H1 (cell line): ENCODE data around the gene CRCP. TPM values are rescaled to one million over a fixed set of nuclear protein-coding genes. Genes with fewer than 3 reads are reported as not detected.

Experiments used
- CTCF ChIA-PET: fragments of 300-600 bp; sonication (Branson Sonifier 250); formaldehyde crosslinking; loops from one replicate; lab custom pipeline; 2021; ENCODE audit not compliant: partially characterized antibody; lab: Charles Lee
- POLR2A ChIA-PET: fragments of 300-600 bp; sonication (Branson Sonifier 250); formaldehyde crosslinking; loops from one replicate; lab custom pipeline; 2021; ENCODE audit warnings: inconsistent platforms; ENCODE audit not compliant: partially characterized antibody; lab: Charles Lee
- DNase-seq, 2 experiments: peaks; one replicate each; pipeline versions ENCODE4 v3.0.0 to v3.0.0-alpha.2; 2010 to 2022; ENCODE audit warnings: low spot score in 2 of 2, low read depth in 1 of 2, mixed read lengths in 1 of 2
- FAIRE-seq: peaks from 2 replicates; lab custom pipeline; 2011; peaks lifted over from hg19 to GRCh38; lab: Jason Lieb, UNC
- H2AFZ ChIP-seq: 2 replicates; pipeline ENCODE4 v1.8.1; 2012; ENCODE audit warnings: low read length, inconsistent platforms
- H2AK5ac ChIP-seq: 2 replicates; pipeline ENCODE4 v1.6.1; 2013; ENCODE audit warnings: low read depth, low read length
- H2BK120ac ChIP-seq: replicated peaks from 2 replicates; pipeline ENCODE3; 2013; ENCODE audit warnings: low read depth, low read length, inconsistent platforms
- H2BK12ac ChIP-seq: 2 replicates; pipeline ENCODE4 v1.6.1; 2013; ENCODE audit warnings: low read depth, low read length
- H2BK15ac ChIP-seq: 2 replicates; pipeline ENCODE4 v1.6.1; 2013; ENCODE audit warnings: low read length
- H2BK20ac ChIP-seq: 2 replicates; pipeline ENCODE4 v1.6.1; 2013; ENCODE audit warnings: low read length
- H2BK5ac ChIP-seq: 2 replicates; pipeline ENCODE4 v1.6.1; 2013; ENCODE audit warnings: low read depth, low read length
- H3K14ac ChIP-seq: 2 replicates; pipeline ENCODE4 v1.6.1; 2013; ENCODE audit warnings: inconsistent platforms; ENCODE audit not compliant: insufficient read length
- H3K18ac ChIP-seq: 2 replicates; pipeline ENCODE4 v1.6.1; 2013; ENCODE audit warnings: low read length; ENCODE audit errors: extremely low read depth
- H3K23ac ChIP-seq: 2 replicates; pipeline ENCODE4 v1.6.1; 2013; ENCODE audit warnings: inconsistent platforms; ENCODE audit not compliant: insufficient read length
- H3K23me2 ChIP-seq: 2 replicates; pipeline ENCODE4 v1.6.1; 2013; ENCODE audit warnings: low read depth, low read length
- H3K27ac ChIP-seq: 2 replicates; pipeline ENCODE4 v1.6.1; 2011; ENCODE audit warnings: low read depth, low read length, inconsistent platforms
- H3K27me3 ChIP-seq, 4 experiments: replicated peaks in 1 of 4; 1 replicate in 1 of 4; 2 replicates in 3 of 4; pipeline versions ENCODE4 v1.6.1 to v1.8.1; 2011 to 2013; ENCODE audit warnings: low read length in 3 of 4, mild to moderate bottlenecking in 3 of 4, inconsistent platforms in 2 of 4, mixed read lengths in 2 of 4, moderate library complexity in 1 of 4; ENCODE audit not compliant: control insufficient read depth in 3 of 4, insufficient read depth in 3 of 4; ENCODE audit errors: extremely low read depth in 1 of 4
- H3K36me3 ChIP-seq, 4 experiments: 2 replicates each; pipeline versions ENCODE4 v1.6.1 to v1.8.1; 2011 to 2013; ENCODE audit warnings: mild to moderate bottlenecking in 4 of 4, low read length in 3 of 4, moderate library complexity in 2 of 4, control low read depth in 1 of 4, inconsistent platforms in 1 of 4; ENCODE audit not compliant: insufficient read depth in 4 of 4, control insufficient read depth in 2 of 4
- H3K4ac ChIP-seq: replicated peaks from 2 replicates; pipeline ENCODE3; 2013; ENCODE audit warnings: low read length, low read depth, mixed read lengths, inconsistent platforms; ENCODE audit not compliant: insufficient read length
- H3K4me1 ChIP-seq, 4 experiments: replicated peaks in 1 of 4; 1 replicate in 1 of 4; 2 replicates in 3 of 4; pipeline versions ENCODE4 v1.6.1 to v1.8.1; 2011 to 2013; ENCODE audit warnings: low read length in 3 of 4, inconsistent platforms in 2 of 4, mixed read lengths in 1 of 4; ENCODE audit not compliant: insufficient read depth in 4 of 4, control insufficient read depth in 3 of 4
- H3K4me2 ChIP-seq, 2 experiments: 2 replicates each; pipeline versions ENCODE4 v1.6.1 to v1.8.1; 2011 to 2013; ENCODE audit warnings: low read depth in 2 of 2, low read length in 2 of 2, control low read depth in 1 of 2, inconsistent platforms in 1 of 2, mild to moderate bottlenecking in 1 of 2; ENCODE audit not compliant: insufficient read depth in 1 of 2
- H3K4me3 ChIP-seq, 4 experiments: fragments of 200-600, 300-600 bp in 1 of 4; sonication (generic), shearing (Covaris generic), sonication (Bioruptor Twin) in 1 of 4; 2 replicates each; pipeline versions ENCODE4 v1.5.1 to v1.8.1; 2011 to 2016; ENCODE audit warnings: low read length in 4 of 4, low read depth in 3 of 4, control low read depth in 2 of 4, inconsistent platforms in 2 of 4, mild to moderate bottlenecking in 2 of 4, mixed read lengths in 1 of 4, moderate library complexity in 1 of 4; ENCODE audit not compliant: insufficient read depth in 2 of 4; ENCODE audit errors: extremely low read depth in 1 of 4
- H3K56ac ChIP-seq: replicated peaks from 2 replicates; pipeline ENCODE3; 2013; ENCODE audit warnings: low read depth, mild to moderate bottlenecking, mixed read lengths, low read length, inconsistent platforms; ENCODE audit not compliant: insufficient read length
- H3K79me1 ChIP-seq: 2 replicates; pipeline ENCODE4 v1.6.1; 2013; ENCODE audit warnings: low read depth, low read length, control low read depth
- H3K79me2 ChIP-seq, 2 experiments: 2 replicates each; pipeline versions ENCODE4 v1.6.1 to v1.8.1; 2012 to 2013; ENCODE audit warnings: low read length in 2 of 2, mild to moderate bottlenecking in 2 of 2, inconsistent platforms in 1 of 2; ENCODE audit not compliant: insufficient read depth in 2 of 2, control insufficient read depth in 1 of 2
- H3K9ac ChIP-seq, 4 experiments: replicated peaks in 1 of 4; 1 replicate in 1 of 4; 2 replicates in 3 of 4; pipeline versions ENCODE4 v1.6.1 to v1.8.1; 2011 to 2013; ENCODE audit warnings: low read depth in 3 of 4, low read length in 3 of 4, control low read depth in 2 of 4, mild to moderate bottlenecking in 2 of 4, moderate library complexity in 2 of 4, inconsistent platforms in 1 of 4; ENCODE audit errors: extremely low read depth in 1 of 4
- H3K9me3 ChIP-seq, 2 experiments: 2 replicates each; pipeline versions ENCODE4 v1.6.1 to v1.8.1; 2012 to 2013; ENCODE audit warnings: mild to moderate bottlenecking in 2 of 2, moderate library complexity in 2 of 2, control low read depth in 1 of 2, inconsistent platforms in 1 of 2, low read depth in 1 of 2, low read length in 1 of 2, mixed read lengths in 1 of 2; ENCODE audit not compliant: insufficient read depth in 2 of 2
- H4K20me1 ChIP-seq, 2 experiments: replicated peaks in 1 of 2; 2 replicates each; pipeline versions ENCODE3 to v1.8.1; 2011 to 2013; ENCODE audit warnings: inconsistent platforms in 2 of 2, low read length in 2 of 2, mild to moderate bottlenecking in 1 of 2; ENCODE audit not compliant: insufficient read depth in 2 of 2, control insufficient read depth in 1 of 2
- H4K5ac ChIP-seq: 2 replicates; pipeline ENCODE4 v1.6.1; 2013; ENCODE audit warnings: low read length, low read depth, mixed read lengths, inconsistent platforms; ENCODE audit not compliant: insufficient read length
- H4K8ac ChIP-seq: 2 replicates; pipeline ENCODE4 v1.8.0; 2013; ENCODE audit warnings: mild to moderate bottlenecking, moderate library complexity, low read length, inconsistent platforms; ENCODE audit not compliant: insufficient read depth; ENCODE audit errors: extremely low read depth
- H4K91ac ChIP-seq: replicated peaks from 2 replicates; pipeline ENCODE3; 2013; ENCODE audit warnings: low read length, mixed read lengths, inconsistent platforms; ENCODE audit not compliant: insufficient read length
- CHD2 ChIP-seq: IDR thresholded peaks from 2 replicates; pipeline ENCODE4 v1.6.1; 2012; ENCODE audit warnings: low read length, improper control_type of control experiment
- POU5F1 ChIP-seq: IDR thresholded peaks from 2 replicates; pipeline ENCODE4 v1.6.1; 2011; ENCODE audit warnings: low read depth, mild to moderate bottlenecking, low read length, moderate library complexity
- RAD21 ChIP-seq, 2 experiments: IDR thresholded peaks in 1 of 2; conservative IDR thresholded peaks in 1 of 2; 2 replicates each; pipeline ENCODE4 v1.6.1; 2011; ENCODE audit warnings: low read depth in 2 of 2, low read length in 2 of 2, improper control_type of control experiment in 1 of 2, inconsistent platforms in 1 of 2, mild to moderate bottlenecking in 1 of 2, moderate library complexity in 1 of 2
- SAP30 ChIP-seq: fragments of 300-600 bp; sonication (generic); IDR thresholded peaks from 2 replicates; pipeline ENCODE4 v1.7.1; 2012; ENCODE audit warnings: low read length, moderate library complexity, mild to moderate bottlenecking, inconsistent platforms; ENCODE audit not compliant: insufficient read depth, insufficient replicate concordance
- SP1 ChIP-seq: IDR thresholded peaks from 2 replicates; pipeline ENCODE4 v1.6.1; 2011; ENCODE audit warnings: low read depth, low read length
- YY1 ChIP-seq: IDR thresholded peaks from 2 replicates; pipeline ENCODE4 v1.6.1; 2011; ENCODE audit warnings: low read depth, mild to moderate bottlenecking, low read length
- ZNF274 ChIP-seq: IDR thresholded peaks from 2 replicates; pipeline ENCODE4 v1.7.0; 2012; ENCODE audit warnings: low read length, borderline replicate concordance; ENCODE audit errors: extremely low read depth
- WGBS, 2 experiments: shearing (Covaris generic) in 1 of 2; methylation state at CpG; one replicate each; pipeline versions ENCODE4 v1.1.6 to v1.1.7; 2013 to 2015; ENCODE audit warnings: low lambda C conversion rate in 2 of 2, mixed read lengths in 2 of 2, inconsistent platforms in 1 of 2, low coverage in 1 of 2, missing lambda C conversion rate in 1 of 2; ENCODE audit not compliant: insufficient replicate concordance in 2 of 2, insufficient coverage in 1 of 2, insufficient read length in 1 of 2; ENCODE audit errors: extremely low coverage in 1 of 2, missing lambda C conversion rate in 1 of 2; 5-methylcytosine and 5-hydroxymethylcytosine counted together
- polyA plus RNA-seq, 7 experiments: library from polyadenylated mRNA; depleted of rRNA in 3 of 7; stranded (reverse) in 5 of 7; unstranded in 2 of 7; fragments of >200 nt in 5 of 7; fragments of 200-250 nt in 2 of 7; gene quantifications; 1 replicate in 5 of 7; 2 replicates in 1 of 7; 4 replicates in 1 of 7; pipeline versions ENCODE4 v1.2.1 to v1.2.3, GENCODE V29; 2011 to 2013; ENCODE audit warnings: missing spikeins in 2 of 7, mixed read lengths in 2 of 7
- total RNA-seq: library from RNA; stranded (reverse); fragmentation: NEBNext Ultra II Directional; extraction: Animal tissue kit (Norgen Biotek cat#: 25700); gene quantifications from 2 replicates; pipeline ENCODE4 v1.2.1, GENCODE V29; 2021
- TF ChIP-seq, protein P1 (sequence below), 3 experiments: IDR thresholded peaks; 1 replicate in 2 of 3; 2 replicates in 1 of 3; pipeline versions ENCODE4 v1.5.1 to v1.6.1; 2011; ENCODE audit warnings: low read length in 3 of 3, mild to moderate bottlenecking in 3 of 3, inconsistent platforms in 2 of 3, low read depth in 1 of 3, moderate library complexity in 1 of 3; ENCODE audit not compliant: insufficient read depth in 1 of 3; ENCODE audit errors: control extremely low read depth in 1 of 3

CRCP gene
- total and polyA plus RNA-seq, 2 of the 8 experiments (the other 6 are each of a cell fraction or from before 2014, with no cell fraction given), result 15.0 to 29.3 TPM

DNA sequence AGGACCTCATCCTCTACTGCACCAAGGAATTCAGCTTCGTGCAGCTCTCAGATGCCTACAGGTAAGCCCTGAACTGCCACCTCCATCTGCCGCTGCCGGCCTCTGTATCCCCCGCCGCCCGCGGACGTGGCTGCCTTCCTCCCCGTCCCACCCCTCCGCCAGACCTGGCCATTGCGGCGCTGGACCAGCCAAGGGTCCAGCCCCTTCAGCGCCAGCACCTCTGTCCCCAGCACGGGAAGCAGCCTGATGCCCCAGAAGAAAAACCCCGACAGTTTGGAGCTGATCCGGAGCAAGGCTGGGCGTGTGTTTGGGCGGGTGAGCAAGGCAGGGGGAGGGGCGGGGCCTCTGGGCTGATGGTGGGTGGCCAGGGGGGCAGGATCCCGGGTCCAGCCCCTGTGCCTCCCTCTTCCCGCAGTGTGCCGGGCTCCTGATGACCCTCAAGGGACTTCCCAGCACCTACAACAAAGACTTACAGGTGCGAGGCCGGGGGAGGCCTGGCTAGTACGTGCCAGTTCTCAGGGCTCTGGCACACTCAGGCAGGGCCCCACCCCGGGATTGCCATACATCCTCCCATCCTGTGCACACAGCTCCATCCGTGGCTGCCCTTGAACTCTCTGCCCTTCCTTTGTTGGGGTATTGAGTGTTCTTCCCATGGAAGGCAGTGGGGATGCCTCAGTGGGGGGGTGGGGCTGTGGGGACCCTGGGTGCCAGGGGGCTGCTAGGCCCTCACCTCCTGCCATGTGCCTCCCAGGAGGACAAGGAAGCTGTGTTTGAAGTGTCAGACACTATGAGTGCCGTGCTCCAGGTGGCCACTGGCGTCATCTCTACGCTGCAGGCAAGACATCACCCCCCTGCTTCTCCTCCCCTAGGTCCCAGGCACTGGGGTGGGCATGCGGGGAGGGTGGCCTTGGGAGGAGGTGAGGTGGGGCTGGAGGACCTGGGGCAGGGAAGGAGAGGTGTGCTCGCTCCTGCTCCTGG lies 25.5 kb upstream of the CRCP start:
- H3K4me1 ChIP-seq, result peaks cover 0 to 5% (median 2%) of the 10 kb centered on the region in 4 experiments; a peak in 3 of 7 replicates
- TF ChIP-seq RAD21 (IDR thresholded peaks at IDR 0.05 in 1 of 2, conservative IDR thresholded peaks at IDR 0.05 in 1 of 2; ENCODE audit: low read depth in 2 of 2, low read length in 2 of 2), result no peak
- TF ChIP-seq ZNF274, result no peak
- TF ChIP-seq SAP30, result no peak
- TF ChIP-seq, protein P1, sequence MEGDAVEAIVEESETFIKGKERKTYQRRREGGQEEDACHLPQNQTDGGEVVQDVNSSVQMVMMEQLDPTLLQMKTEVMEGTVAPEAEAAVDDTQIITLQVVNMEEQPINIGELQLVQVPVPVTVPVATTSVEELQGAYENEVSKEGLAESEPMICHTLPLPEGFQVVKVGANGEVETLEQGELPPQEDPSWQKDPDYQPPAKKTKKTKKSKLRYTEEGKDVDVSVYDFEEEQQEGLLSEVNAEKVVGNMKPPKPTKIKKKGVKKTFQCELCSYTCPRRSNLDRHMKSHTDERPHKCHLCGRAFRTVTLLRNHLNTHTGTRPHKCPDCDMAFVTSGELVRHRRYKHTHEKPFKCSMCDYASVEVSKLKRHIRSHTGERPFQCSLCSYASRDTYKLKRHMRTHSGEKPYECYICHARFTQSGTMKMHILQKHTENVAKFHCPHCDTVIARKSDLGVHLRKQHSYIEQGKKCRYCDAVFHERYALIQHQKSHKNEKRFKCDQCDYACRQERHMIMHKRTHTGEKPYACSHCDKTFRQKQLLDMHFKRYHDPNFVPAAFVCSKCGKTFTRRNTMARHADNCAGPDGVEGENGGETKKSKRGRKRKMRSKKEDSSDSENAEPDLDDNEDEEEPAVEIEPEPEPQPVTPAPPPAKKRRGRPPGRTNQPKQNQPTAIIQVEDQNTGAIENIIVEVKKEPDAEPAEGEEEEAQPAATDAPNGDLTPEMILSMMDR (IDR thresholded peaks at IDR 0.05; ENCODE audit: control extremely low read depth in 1 of 3, insufficient read depth in 1 of 3, low read depth in 1 of 3, low read length in 3 of 3), result no peak
- no peak for TF ChIP-seq YY1
- TF ChIP-seq SP1, result no peak
- no peak for TF ChIP-seq POU5F1
- TF ChIP-seq CHD2, result no peak

More for the DNA sequence above, 25.5 kb upstream of the CRCP start:
- H3K4ac ChIP-seq, result no peak overlapping the region
- no peak overlapping the region for H3K18ac ChIP-seq
- H2BK15ac ChIP-seq, result no peak overlapping the region
- no peaks in the 10 kb centered on the region for H3K36me3 ChIP-seq
- WGBS, 2 experiments, result 87% methylated on average over 15 of the region's 32 CpGs; no CpG with 5 or more reads in 1 of the 2 experiments
- no peak overlapping the region for H4K91ac ChIP-seq
- no peak overlapping the region for H3K27ac ChIP-seq
- H3K14ac ChIP-seq, result no peak overlapping the region
- no peak overlapping the region; the same call in 1 of the 2 replicates for H4K8ac ChIP-seq
- no peak overlapping the region for H2BK120ac ChIP-seq
- FAIRE-seq, result no peak
- no peak overlapping the region for H3K56ac ChIP-seq
- H3K9ac ChIP-seq, result no peak overlapping the region
- H4K5ac ChIP-seq, result no peak overlapping the region
- no peak overlapping the region for H3K4me3 ChIP-seq
- no peaks in the 10 kb centered on the region for H3K79me1 ChIP-seq
- no peak overlapping the region for H2BK12ac ChIP-seq
- no peak overlapping the region for H2AFZ ChIP-seq
- H2BK5ac ChIP-seq, result no peak overlapping the region; the same call in 1 of the 2 replicates
- peaks cover 0 to 6% of the 10 kb centered on the region in 2 experiments for H4K20me1 ChIP-seq
- no peak overlapping the region for H3K23ac ChIP-seq
- no peak for DNase-seq
- no peak overlapping the region for H2AK5ac ChIP-seq
- POLR2A ChIA-PET, result interaction anchor here (1.1 to 2.2 kb wide), 3 partner anchors 13 to 116 kb away, joined by 3 to 9 read pairs (median 5); partner anchors contain the start of genes ASL, CRCP and TPST1
- H3K23me2 ChIP-seq, result no peaks in the 10 kb centered on the region
- no peak overlapping the region for H2BK20ac ChIP-seq
- CTCF ChIA-PET, result interaction anchor here (0.6 kb wide), 1 partner anchor 357 kb away, joined by 4 read pairs; no protein-coding TSS in a partner anchor
- no peaks in the 10 kb centered on the region for H3K27me3 ChIP-seq
- no peaks in the 10 kb centered on the region for H3K9me3 ChIP-seq
- no peaks in the 10 kb centered on the region for H3K79me2 ChIP-seq
- H3K4me2 ChIP-seq, result no peak overlapping the region
